Smooth muscle cell (in vitro differentiated cells): Measurements from ENCODE around the gene FRAS1. TPM values are rescaled to one million over a fixed set of nuclear protein-coding genes. Genes with fewer than 3 reads are reported as not detected.
A peak's percentile ranks its signal among the peaks of the same experiment; 100 is the strongest.

Source experiments
- DNase-seq: peaks from one replicate; lab custom pipeline; 2025; ENCODE audit not compliant: unreplicated experiment; lab: John Stamatoyannopoulos, UW
- H2AFZ ChIP-seq: fragments of 200-600 bp; sonication (generic); 2 replicates; pipeline ENCODE4 v1.6.0; 2016; ENCODE audit warnings: antibody characterized with exemption, low read depth, mild to moderate bottlenecking
- H3F3A ChIP-seq: fragments of 200-600 bp; sonication (generic); 2 replicates; pipeline ENCODE4 v1.6.0; 2017; ENCODE audit warnings: antibody characterized with exemption, low read depth
- H3K27ac ChIP-seq: fragments of 200-600 bp; sonication (generic); 2 replicates; pipeline ENCODE4 v1.5.1; 2016; ENCODE audit warnings: low read depth, mild to moderate bottlenecking
- H3K27me3 ChIP-seq: fragments of 200-600 bp; sonication (generic); 2 replicates; pipeline ENCODE4 v1.6.1; 2016; ENCODE audit warnings: low read depth, mild to moderate bottlenecking
- H3K36me3 ChIP-seq: fragments of 200-600 bp; sonication (generic); 2 replicates; pipeline ENCODE4 v1.5.1; 2016; ENCODE audit warnings: low read depth
- H3K4me1 ChIP-seq: fragments of 200-600 bp; sonication (generic); 2 replicates; pipeline ENCODE4 v1.5.1; 2016; ENCODE audit warnings: low read depth
- H3K4me2 ChIP-seq: fragments of 200-600 bp; sonication (generic); 2 replicates; pipeline ENCODE4 v1.6.0; 2016; ENCODE audit warnings: mild to moderate bottlenecking
- H3K4me3 ChIP-seq: fragments of 200-600 bp; sonication (generic); 2 replicates; pipeline ENCODE4 v1.5.1; 2016; ENCODE audit warnings: mild to moderate bottlenecking
- H3K79me2 ChIP-seq: fragments of 200-600 bp; sonication (generic); 2 replicates; pipeline ENCODE4 v1.6.0; 2016; ENCODE audit warnings: low read depth, mild to moderate bottlenecking
- H3K9ac ChIP-seq: fragments of 200-600 bp; sonication (generic); 2 replicates; pipeline ENCODE4 v1.6.0; 2016; ENCODE audit warnings: low read depth
- H3K9me3 ChIP-seq: fragments of 200-600 bp; sonication (generic); replicated peaks from 2 replicates; pipeline ENCODE4 v1.5.1; 2016; ENCODE audit warnings: low read depth
- H4K20me1 ChIP-seq: fragments of 200-600 bp; sonication (generic); 2 replicates; pipeline ENCODE4 v1.6.0; 2016; ENCODE audit warnings: low read depth
- CTCF ChIP-seq: fragments of 200-600 bp; sonication (generic); IDR thresholded peaks from 2 replicates; pipeline ENCODE4 v1.5.1; 2017; ENCODE audit warnings: borderline replicate concordance, mild to moderate bottlenecking, antibody characterized with exemption; ENCODE audit not compliant: insufficient read depth, poor library complexity, severe bottlenecking
- WGBS: methylation state at CpG from one replicate; pipeline ENCODE4 v1.1.7; 2016; ENCODE audit warnings: low lambda C conversion rate; 5-methylcytosine and 5-hydroxymethylcytosine counted together
- polyA plus RNA-seq: library from polyadenylated mRNA; unstranded; fragments of >200 nt; fragmentation: Nextera tagmentation; extraction: Ambion mirVana; gene quantifications from 2 replicates; pipeline ENCODE4 v1.2.1, GENCODE V29; 2016
- total RNA-seq: library from RNA; depleted of rRNA; stranded (reverse); fragments of >200 nt; gene quantifications from 2 replicates; pipeline ENCODE4 v1.2.3, GENCODE V29; 2014

FRAS1 gene
- total and polyA plus RNA-seq, 2 experiments from 2014 or later, result 0.55 to 8.1 TPM

- Histone ChIP-seq H3K27ac (no peak overlapping the region), H3K36me3 (no peaks in the 10 kb centered on the region), H3K4me2 (peak overlapping the region; percentile 34), H3F3A (peaks cover 14% of the 10 kb centered on the region), H3K4me1 (peaks cover 8% of the 10 kb centered on the region), H3K27me3 (no peaks in the 10 kb centered on the region), H3K4me3 (no peak overlapping the region), H3K79me2 (no peaks in the 10 kb centered on the region), H4K20me1 (no peaks in the 10 kb centered on the region), H3K9me3 (no peaks in the 10 kb centered on the region), H2AFZ (peak overlapping the region; percentile 59), H3K9ac (no peak overlapping the region)
- 62% methylated on average over 10 of the region's 10 CpGs for WGBS
- DNase-seq, result no peak
- TF ChIP-seq CTCF, result no peak
These were observed 88.5 kb downstream of the FRAS1 start for GRCh38 chr4:78145622-78146021.

- Histone ChIP-seq H3F3A (peaks cover 17% of the 10 kb centered on the region), H3K79me2 (peaks cover 3% of the 10 kb centered on the region), H3K4me3 (peak overlapping the region; percentile 16), H3K27ac (peak overlapping the region; percentile 12), H3K27me3 (no peaks in the 10 kb centered on the region), H4K20me1 (no peaks in the 10 kb centered on the region), H3K36me3 (no peaks in the 10 kb centered on the region), H3K9me3 (no peaks in the 10 kb centered on the region), H3K4me1 (peaks cover 8% of the 10 kb centered on the region), H3K9ac (no peak overlapping the region), H2AFZ (peak overlapping the region; percentile 94), H3K4me2 (peak overlapping the region; percentile 60)
- TF ChIP-seq CTCF, result no peak
- 26% methylated on average over 7 of the region's 7 CpGs for WGBS
- DNase-seq, result no peak
These were observed 92.8 kb downstream of the FRAS1 start for GRCh38 chr4:78149751-78150542.

GRCh38 chr4:78150543-78150864 is 93.4 kb downstream of the FRAS1 start:
- no peak for DNase-seq
- Histone ChIP-seq H4K20me1 (no peaks in the 10 kb centered on the region), H3K9ac (no peak overlapping the region), H3K4me3 (peak overlapping the region; percentile 16), H3K4me1 (peaks cover 8% of the 10 kb centered on the region), H3K36me3 (no peaks in the 10 kb centered on the region), H3K27ac (peak overlapping the region; percentile 12), H3K4me2 (peak overlapping the region; percentile 60), H3F3A (peaks cover 17% of the 10 kb centered on the region), H3K79me2 (peaks cover 4% of the 10 kb centered on the region), H3K9me3 (no peaks in the 10 kb centered on the region), H2AFZ (peak overlapping the region; percentile 94), H3K27me3 (no peaks in the 10 kb centered on the region)
- 17% methylated on average over 4 of the region's 4 CpGs for WGBS
- TF ChIP-seq CTCF, result no peak

GRCh38 chr4:78152795-78153194 is 95.7 kb downstream of the FRAS1 start:
- H2AFZ ChIP-seq, result no peak overlapping the region
- H3K27me3 ChIP-seq, result no peaks in the 10 kb centered on the region
- H3K4me3 ChIP-seq, result no peak overlapping the region
- H4K20me1 ChIP-seq, result no peaks in the 10 kb centered on the region
- H3K79me2 ChIP-seq, result peaks cover 4% of the 10 kb centered on the region
- H3K27ac ChIP-seq, result no peak overlapping the region
- no peak overlapping the region for H3K9ac ChIP-seq
- H3F3A ChIP-seq, result peaks cover 17% of the 10 kb centered on the region
- 92% methylated on average over 3 of the region's 3 CpGs for WGBS
- H3K4me1 ChIP-seq, result peaks cover 8% of the 10 kb centered on the region
- DNase-seq, result no peak
- no peaks in the 10 kb centered on the region for H3K9me3 ChIP-seq
- no peaks in the 10 kb centered on the region for H3K36me3 ChIP-seq
- no peak for TF ChIP-seq CTCF
- no peak overlapping the region for H3K4me2 ChIP-seq
